ENCODE measurements around the gene CCDC182.

Gene CCDC182

GRCh38 chr17:57766318-57766943 is 21.3 kb upstream of the CCDC182 start:
- H4K91ac ChIP-seq (ENCODE audit: low read depth, low read length, poor library complexity) = no peak overlapping the region
- no peak overlapping the region for H2BK12ac ChIP-seq (ENCODE audit: low read length)
- no peak overlapping the region for H4K8ac ChIP-seq (ENCODE audit: low read depth, low read length)
- no peaks in the 10 kb centered on the region for H3K9me3 ChIP-seq (replicated peaks in 1 of 2; ENCODE audit: control insufficient read depth in 2 of 2, insufficient read depth in 1 of 2, low read depth in 1 of 2, low read length in 2 of 2)
- H2BK5ac ChIP-seq (ENCODE audit: low read length) = no peak overlapping the region
- H3K4me3 ChIP-seq (ENCODE audit: low read length in 2 of 2) = no peak overlapping the region
- peak overlapping the region; percentile 32 for H2BK15ac ChIP-seq (ENCODE audit: low read length)
- no peak overlapping the region for H3K4me2 ChIP-seq (ENCODE audit: insufficient read depth, low read length, poor library complexity, severe bottlenecking)
- DNase-seq (ENCODE audit: low spot score) = no peak
- H3K18ac ChIP-seq (ENCODE audit: low read length) = no peak overlapping the region
- peaks cover 19 to 26% of the 10 kb centered on the region in 2 donors for H3K4me1 ChIP-seq (ENCODE audit: control insufficient read depth in 2 of 2, insufficient read depth in 1 of 2, low read depth in 1 of 2, low read length in 2 of 2)
- no peaks in the 10 kb centered on the region for H3K27me3 ChIP-seq (ENCODE audit: control insufficient read depth in 3 of 3, insufficient read depth in 3 of 3, low read depth in 1 of 3, low read length in 3 of 3)
- H2AK5ac ChIP-seq (ENCODE audit: low read depth, low read length) = no peak overlapping the region
- H3K4ac ChIP-seq (ENCODE audit: low read length) = no peak overlapping the region
- H3K27ac ChIP-seq (replicated peaks; ENCODE audit: low read length) = no peak overlapping the region
- no peak overlapping the region for H3K23ac ChIP-seq (ENCODE audit: low read depth, low read length, poor library complexity)
- no peaks in the 10 kb centered on the region for H3K36me3 ChIP-seq (replicated peaks in 1 of 2; ENCODE audit: control insufficient read depth in 2 of 2, insufficient read depth in 2 of 2, low read length in 2 of 2)
- H3K79me1 ChIP-seq (ENCODE audit: low read depth, low read length) = no peaks in the 10 kb centered on the region
- H3K14ac ChIP-seq (ENCODE audit: low read length) = no peak overlapping the region
- no CpG with 5 or more reads among the region's 2 CpGs for WGBS, 2 donors (ENCODE audit: extremely low coverage in 2 of 2, insufficient read length in 2 of 2, insufficient replicate concordance in 1 of 2)
- no peak overlapping the region for H2AFZ ChIP-seq (ENCODE audit: low read length)
- H3K9ac ChIP-seq (ENCODE audit: low read depth, low read length, poor library complexity) = no peak overlapping the region
- no peak overlapping the region for H2BK120ac ChIP-seq (ENCODE audit: low read depth, low read length)

DNA sequence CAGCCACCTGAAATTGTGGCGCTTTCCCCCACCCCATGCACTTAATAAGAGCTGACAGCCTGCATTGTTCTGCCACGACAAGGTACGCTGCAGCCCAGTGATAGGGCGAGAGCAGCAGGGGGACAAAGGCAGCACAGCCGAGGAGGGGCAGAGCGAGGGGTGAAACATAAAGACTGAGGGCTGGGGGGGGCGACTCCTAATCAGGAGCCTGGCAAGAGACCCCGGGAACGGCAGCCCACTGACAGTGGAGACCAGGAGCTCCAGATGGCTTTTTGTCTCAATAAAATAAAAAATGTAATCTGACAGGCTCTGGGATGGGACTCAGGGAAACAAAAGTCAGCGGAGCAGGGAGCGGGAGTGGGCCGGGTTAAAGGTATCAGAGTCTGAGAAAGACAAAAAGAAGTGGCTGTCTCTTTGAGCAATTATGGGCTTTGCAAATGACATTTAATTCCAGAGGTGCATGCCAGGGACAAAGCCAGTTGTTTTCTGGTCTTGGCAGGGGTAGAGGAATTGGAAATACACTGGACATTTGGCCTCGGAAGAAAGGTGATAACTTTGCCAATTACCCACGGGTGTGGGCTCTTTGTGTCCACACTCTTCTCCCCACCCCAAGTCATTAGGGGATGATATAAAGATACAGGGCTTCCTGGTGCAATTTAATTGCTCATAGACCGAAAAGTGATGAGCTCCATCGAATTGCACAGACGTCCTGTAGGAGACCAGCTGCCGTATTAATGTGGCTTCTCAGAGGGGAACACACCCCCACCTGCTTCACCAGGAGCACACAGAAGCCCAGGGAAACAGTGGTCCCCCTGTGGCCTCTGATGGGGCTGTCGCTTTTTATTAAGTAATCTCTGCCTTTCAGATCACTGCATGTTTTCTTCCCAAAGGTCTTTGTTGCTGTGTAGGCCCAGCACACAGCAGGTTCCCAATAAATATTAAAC is 17.6 kb upstream of the CCDC182 start:
- no peak overlapping the region for H3K9ac ChIP-seq (ENCODE audit: low read depth, low read length, poor library complexity)
- no CpG with 5 or more reads among the region's 19 CpGs for WGBS, 2 donors (ENCODE audit: extremely low coverage in 2 of 2, insufficient read length in 2 of 2, insufficient replicate concordance in 1 of 2)

DNA sequence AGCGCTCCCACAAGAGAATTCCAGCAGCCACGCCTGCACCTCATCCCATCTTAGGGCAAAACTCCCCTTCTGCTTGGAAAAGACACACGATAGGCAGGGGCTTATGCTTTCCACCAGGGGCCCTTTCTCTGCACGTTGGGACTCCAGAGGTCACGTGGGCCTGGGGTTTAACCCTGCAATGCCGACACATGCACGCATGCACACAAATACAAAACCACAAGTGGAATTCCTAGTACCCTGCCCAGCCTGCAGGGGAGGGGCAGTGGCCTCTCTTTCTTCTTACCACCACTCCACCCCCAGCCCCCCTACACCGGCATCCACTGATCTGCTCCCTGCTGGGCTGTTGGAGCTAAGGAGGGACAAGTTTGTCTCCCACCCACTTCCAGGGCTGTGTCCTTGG is 16.8 kb upstream of the CCDC182 start:
- Histone ChIP-seq H3K18ac (ENCODE audit: low read length) (peak overlapping the region; percentile 74), H3K4me2 (ENCODE audit: insufficient read depth, low read length, poor library complexity, severe bottlenecking) (peak overlapping the region; percentile 42), H4K8ac (ENCODE audit: low read depth, low read length) (no peak overlapping the region), H3K4me1 (ENCODE audit: control insufficient read depth in 2 of 2, insufficient read depth in 1 of 2, low read depth in 1 of 2, low read length in 2 of 2) (peaks cover 18 to 44% of the 10 kb centered on the region in 2 donors), H3K9me3 (replicated peaks in 1 of 2; ENCODE audit: control insufficient read depth in 2 of 2, insufficient read depth in 1 of 2, low read depth in 1 of 2, low read length in 2 of 2) (no peaks in the 10 kb centered on the region), H2AFZ (ENCODE audit: low read length) (peak overlapping the region; percentile 44), H3K4me3 (ENCODE audit: low read length in 2 of 2) (peak overlapping the region in 1 of 2 donors; percentile 2), H3K27ac (replicated peaks; ENCODE audit: low read length) (no peak overlapping the region), H2BK12ac (ENCODE audit: low read length) (no peak overlapping the region), H3K4ac (ENCODE audit: low read length) (no peak overlapping the region), H3K23ac (ENCODE audit: low read depth, low read length, poor library complexity) (no peak overlapping the region), H3K79me1 (ENCODE audit: low read depth, low read length) (no peaks in the 10 kb centered on the region), H3K27me3 (ENCODE audit: control insufficient read depth in 3 of 3, insufficient read depth in 3 of 3, low read depth in 1 of 3, low read length in 3 of 3) (no peaks in the 10 kb centered on the region), H2BK5ac (ENCODE audit: low read length) (no peak overlapping the region), H3K14ac (ENCODE audit: low read length) (no peak overlapping the region), H3K36me3 (replicated peaks in 1 of 2; ENCODE audit: control insufficient read depth in 2 of 2, insufficient read depth in 2 of 2, low read length in 2 of 2) (no peaks in the 10 kb centered on the region), H3K9ac (ENCODE audit: low read depth, low read length, poor library complexity) (no peak overlapping the region), H2BK15ac (ENCODE audit: low read length) (no peak overlapping the region), H4K91ac (ENCODE audit: low read depth, low read length, poor library complexity) (no peak overlapping the region), H2BK120ac (ENCODE audit: low read depth, low read length) (no peak overlapping the region), H2AK5ac (ENCODE audit: low read depth, low read length) (no peak overlapping the region)
- no CpG with 5 or more reads among the region's 8 CpGs for WGBS, 2 donors (ENCODE audit: extremely low coverage in 2 of 2, insufficient read length in 2 of 2, insufficient replicate concordance in 1 of 2)
- peak; percentile 17 for DNase-seq (ENCODE audit: low spot score)

More for the DNA sequence above, 17.6 kb upstream of the CCDC182 start:
- Histone ChIP-seq H3K14ac (ENCODE audit: low read length) (no peak overlapping the region), H3K27ac (replicated peaks; ENCODE audit: low read length) (no peak overlapping the region), H2AFZ (ENCODE audit: low read length) (peak overlapping the region; percentile 44), H3K27me3 (ENCODE audit: control insufficient read depth in 3 of 3, insufficient read depth in 3 of 3, low read depth in 1 of 3, low read length in 3 of 3) (no peaks in the 10 kb centered on the region), H4K91ac (ENCODE audit: low read depth, low read length, poor library complexity) (no peak overlapping the region), H2BK15ac (ENCODE audit: low read length) (no peak overlapping the region), H3K4me2 (ENCODE audit: insufficient read depth, low read length, poor library complexity, severe bottlenecking) (peak overlapping the region; percentile 42), H2BK120ac (ENCODE audit: low read depth, low read length) (no peak overlapping the region), H3K23ac (ENCODE audit: low read depth, low read length, poor library complexity) (no peak overlapping the region), H3K4me3 (ENCODE audit: low read length in 2 of 2) (peak overlapping the region in 1 of 2 donors; percentile 3), H3K4me1 (ENCODE audit: control insufficient read depth in 2 of 2, insufficient read depth in 1 of 2, low read depth in 1 of 2, low read length in 2 of 2) (peaks cover 18 to 38% of the 10 kb centered on the region in 2 donors), H2BK5ac (ENCODE audit: low read length) (no peak overlapping the region), H3K36me3 (replicated peaks in 1 of 2; ENCODE audit: control insufficient read depth in 2 of 2, insufficient read depth in 2 of 2, low read length in 2 of 2) (no peaks in the 10 kb centered on the region), H2BK12ac (ENCODE audit: low read length) (no peak overlapping the region), H3K79me1 (ENCODE audit: low read depth, low read length) (no peaks in the 10 kb centered on the region), H2AK5ac (ENCODE audit: low read depth, low read length) (no peak overlapping the region), H3K18ac (ENCODE audit: low read length) (no peak overlapping the region), H3K9me3 (replicated peaks in 1 of 2; ENCODE audit: control insufficient read depth in 2 of 2, insufficient read depth in 1 of 2, low read depth in 1 of 2, low read length in 2 of 2) (no peaks in the 10 kb centered on the region), H4K8ac (ENCODE audit: low read depth, low read length) (no peak overlapping the region), H3K4ac (ENCODE audit: low read length) (no peak overlapping the region)
- DNase-seq (ENCODE audit: low spot score) = peak; percentile 57

GRCh38 chr17:57760046-57760445 is 14.9 kb upstream of the CCDC182 start:
- H3K27ac ChIP-seq (replicated peaks; ENCODE audit: low read length) = no peak overlapping the region
- no peak overlapping the region for H3K4me3 ChIP-seq (ENCODE audit: low read length in 2 of 2)
- DNase-seq (ENCODE audit: low spot score) = no peak
- H2BK120ac ChIP-seq (ENCODE audit: low read depth, low read length) = no peak overlapping the region
- no peak overlapping the region for H2BK5ac ChIP-seq (ENCODE audit: low read length)
- H3K23ac ChIP-seq (ENCODE audit: low read depth, low read length, poor library complexity) = no peak overlapping the region
- H3K79me1 ChIP-seq (ENCODE audit: low read depth, low read length) = no peaks in the 10 kb centered on the region
- H3K4me1 ChIP-seq (ENCODE audit: control insufficient read depth in 2 of 2, insufficient read depth in 1 of 2, low read depth in 1 of 2, low read length in 2 of 2) = peaks cover 21 to 50% of the 10 kb centered on the region in 2 donors
- H3K4ac ChIP-seq (ENCODE audit: low read length) = no peak overlapping the region
- no CpG with 5 or more reads among the region's 4 CpGs for WGBS, 2 donors (ENCODE audit: extremely low coverage in 2 of 2, insufficient read length in 2 of 2, insufficient replicate concordance in 1 of 2)
- H4K91ac ChIP-seq (ENCODE audit: low read depth, low read length, poor library complexity) = no peak overlapping the region
- no peak overlapping the region for H4K8ac ChIP-seq (ENCODE audit: low read depth, low read length)
- H2BK15ac ChIP-seq (ENCODE audit: low read length) = no peak overlapping the region
- H2AK5ac ChIP-seq (ENCODE audit: low read depth, low read length) = no peak overlapping the region
- no peaks in the 10 kb centered on the region for H3K27me3 ChIP-seq (ENCODE audit: control insufficient read depth in 3 of 3, insufficient read depth in 3 of 3, low read depth in 1 of 3, low read length in 3 of 3)
- no peak overlapping the region for H2AFZ ChIP-seq (ENCODE audit: low read length)
- H2BK12ac ChIP-seq (ENCODE audit: low read length) = no peak overlapping the region
- H3K14ac ChIP-seq (ENCODE audit: low read length) = no peak overlapping the region
- no peak overlapping the region for H3K18ac ChIP-seq (ENCODE audit: low read length)
- no peak overlapping the region for H3K9ac ChIP-seq (ENCODE audit: low read depth, low read length, poor library complexity)
- H3K36me3 ChIP-seq (replicated peaks in 1 of 2; ENCODE audit: control insufficient read depth in 2 of 2, insufficient read depth in 2 of 2, low read length in 2 of 2) = no peaks in the 10 kb centered on the region
- no peak overlapping the region for H3K4me2 ChIP-seq (ENCODE audit: insufficient read depth, low read length, poor library complexity, severe bottlenecking)
- H3K9me3 ChIP-seq (replicated peaks in 1 of 2; ENCODE audit: control insufficient read depth in 2 of 2, insufficient read depth in 1 of 2, low read depth in 1 of 2, low read length in 2 of 2) = no peaks in the 10 kb centered on the region
